Adipose tissue (tissue), 3 donors: ENCODE results near the gene BANP. TPM values are rescaled to one million over a fixed set of nuclear protein-coding genes. Genes with fewer than 3 reads are reported as not detected.
"Not testable (repeated sequence)": the region's sequence is repeated elsewhere in the genome, so short reads cannot be mapped to it uniquely, and the experiment has no call there.

Experiments used
- H3K27ac ChIP-seq: one replicate; pipeline ENCODE4 v1.5.1; 2013; ENCODE audit warnings: low read depth, low read length
- WGBS, 3 donors: extraction: QIAGEN DNeasy Blood & Tissue Kit; methylation state at CpG; one replicate each; pipeline ENCODE4 v1.1.7; 2013; 5-methylcytosine and 5-hydroxymethylcytosine counted together
- polyA plus RNA-seq, 3 donors: library from polyadenylated mRNA; stranded (reverse); fragments of 200-250 nt; gene quantifications; one replicate each; pipeline ENCODE4 v1.2.3, GENCODE V29; 2013
- donor health status: healthy with polysubstance abuse.
- donor health status: Bipolar disorder and iron deficiency.
- donor health status: healthy.

Gene BANP
- polyA plus RNA-seq, 3 donors = 6.0 to 12.3 (median 11.7) TPM

DNA sequence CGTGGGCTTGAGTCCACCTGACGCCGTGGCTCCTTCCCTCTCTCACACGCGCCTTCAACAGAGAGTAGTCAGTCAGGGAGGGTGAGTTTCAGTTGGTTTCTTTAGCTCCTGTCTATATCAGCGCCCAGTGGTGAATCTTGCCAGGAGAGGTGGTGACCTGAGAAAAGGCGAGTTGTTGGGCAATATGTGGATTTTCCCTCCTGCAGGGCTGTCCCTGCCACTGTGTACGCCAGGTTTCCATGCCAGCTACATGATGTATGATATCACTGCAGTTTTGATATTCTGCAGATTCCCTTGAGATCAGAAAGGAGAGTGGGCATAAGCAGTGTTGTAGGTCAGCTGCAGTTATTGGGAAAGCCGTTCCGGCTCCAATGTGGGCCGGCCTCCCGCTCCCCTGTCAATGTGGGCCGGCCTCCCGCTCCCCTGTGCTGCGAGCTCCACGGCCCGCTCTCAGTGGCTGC lies 31.4 kb downstream of the BANP start:
- WGBS, 3 donors = 73 to 78% (median 77%) methylated on average over 16 to 17 of the region's 17 CpGs
- no peak overlapping the region for H3K27ac ChIP-seq

DNA sequence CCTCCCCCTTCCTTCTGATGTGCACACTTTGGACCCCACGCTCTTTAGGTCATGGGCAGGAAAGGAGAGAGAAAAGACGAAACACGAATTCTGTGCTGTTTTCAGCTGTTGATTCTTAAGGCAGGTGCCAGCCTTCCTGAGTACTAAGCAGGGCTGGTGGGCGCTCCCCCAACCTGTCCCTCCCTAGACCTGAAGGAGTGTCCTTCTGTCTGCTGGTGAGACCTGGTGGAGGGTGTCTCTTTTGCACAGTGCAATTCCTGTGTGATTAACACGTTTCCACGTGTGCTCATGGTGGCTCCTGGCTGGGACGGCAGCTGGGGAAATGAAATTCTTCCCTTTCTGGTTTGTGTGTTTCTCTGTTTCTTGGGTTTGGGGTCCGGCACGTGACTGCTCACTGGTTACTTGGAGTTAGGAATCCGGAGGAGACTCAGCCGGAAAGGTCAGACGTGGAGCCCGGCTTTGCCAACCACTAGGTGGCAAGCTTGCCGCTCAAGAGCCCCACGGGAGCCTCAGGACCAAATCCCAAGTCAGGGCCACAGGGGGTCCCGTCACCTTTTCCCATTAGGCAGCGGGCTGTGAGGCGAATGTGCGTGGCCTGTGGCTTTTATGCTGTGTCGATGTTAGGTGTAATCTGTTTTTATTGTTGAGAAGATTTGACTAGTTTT lies 32.0 kb downstream of the BANP start:
- WGBS, 3 donors = 48 to 62% (median 54%) methylated on average over 19 to 20 of the region's 20 CpGs
- not testable (repeated sequence) for H3K27ac ChIP-seq

DNA sequence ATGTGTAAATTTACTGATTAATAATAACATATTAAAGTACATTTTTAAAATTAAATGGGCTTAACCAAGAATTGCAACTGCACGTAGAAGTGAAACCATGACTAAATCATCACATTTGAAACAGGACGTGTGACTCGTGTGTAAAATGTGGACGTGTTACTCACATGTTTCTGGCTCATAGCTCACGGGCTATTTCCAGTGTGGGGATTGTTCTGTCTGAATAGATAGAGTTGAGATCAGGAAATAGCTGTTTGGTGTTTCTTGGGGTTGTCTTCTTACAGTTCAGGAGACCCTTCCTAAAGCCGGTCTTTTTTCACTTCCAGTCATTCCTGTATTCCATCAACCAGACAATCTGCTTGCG lies 32.5 kb downstream of the BANP start:
- WGBS, 3 donors = 48 to 73% (median 67%) methylated on average over 6 to 7 of the region's 7 CpGs
- H3K27ac ChIP-seq = not testable (repeated sequence)

DNA sequence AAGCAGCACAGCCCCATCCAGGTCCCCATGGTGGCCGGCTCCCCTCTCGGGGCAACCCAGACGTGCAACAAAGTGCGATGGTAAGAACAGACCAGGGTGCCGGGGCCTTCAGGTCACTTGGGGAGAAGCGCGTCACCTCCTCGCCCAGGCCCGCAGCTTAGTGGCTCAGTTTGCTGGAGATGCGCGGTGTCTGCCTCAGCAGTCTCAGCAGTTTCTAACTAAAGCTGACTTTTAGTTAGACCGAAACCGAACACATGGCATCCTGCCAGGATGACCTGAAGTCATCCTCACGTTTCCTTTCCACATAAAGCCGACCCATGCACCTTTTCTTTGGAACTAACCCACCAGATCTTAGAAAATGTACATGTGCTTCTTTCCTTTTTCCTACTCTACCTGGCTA lies 32.9 kb downstream of the BANP start:
- not testable (repeated sequence) for H3K27ac ChIP-seq
- 88 to 93% (median 89%) methylated on average over 15 of the region's 15 CpGs for WGBS, 3 donors

DNA sequence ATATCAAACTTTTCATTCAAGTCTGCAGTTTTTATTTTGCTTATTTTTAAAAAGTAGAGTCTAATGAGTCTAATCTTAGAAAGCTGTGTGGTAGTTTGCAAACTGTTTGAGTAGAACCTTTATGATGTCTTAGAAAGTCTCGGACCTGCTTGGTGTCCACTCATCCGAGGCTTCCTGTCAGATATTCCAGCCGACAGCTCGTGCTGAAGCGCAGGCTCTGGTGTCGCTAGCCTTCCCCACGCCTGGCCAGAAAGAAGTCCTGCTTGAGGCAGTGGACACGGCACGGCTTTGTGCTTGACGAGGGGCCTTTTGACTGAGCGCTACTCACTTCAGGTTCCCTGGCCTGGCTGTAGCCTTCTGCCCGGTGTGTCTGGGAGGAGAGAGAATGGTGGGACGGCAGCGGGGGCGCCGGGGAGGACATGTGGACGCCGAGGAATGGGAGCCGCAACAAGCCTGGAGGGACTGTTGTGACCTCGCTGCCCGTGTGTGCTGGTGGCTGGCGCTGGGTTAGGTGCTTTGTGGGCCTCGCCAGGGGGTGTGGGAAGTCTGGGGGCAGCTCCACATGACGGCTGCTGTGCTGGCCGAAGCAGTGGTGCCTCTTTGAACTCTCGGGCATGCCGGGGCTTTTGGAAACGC lies 33.5 kb downstream of the BANP start:
- no peak overlapping the region for H3K27ac ChIP-seq
- WGBS, 3 donors = 95 to 96% (median 96%) methylated on average over 27 to 28 of the region's 28 CpGs

DNA sequence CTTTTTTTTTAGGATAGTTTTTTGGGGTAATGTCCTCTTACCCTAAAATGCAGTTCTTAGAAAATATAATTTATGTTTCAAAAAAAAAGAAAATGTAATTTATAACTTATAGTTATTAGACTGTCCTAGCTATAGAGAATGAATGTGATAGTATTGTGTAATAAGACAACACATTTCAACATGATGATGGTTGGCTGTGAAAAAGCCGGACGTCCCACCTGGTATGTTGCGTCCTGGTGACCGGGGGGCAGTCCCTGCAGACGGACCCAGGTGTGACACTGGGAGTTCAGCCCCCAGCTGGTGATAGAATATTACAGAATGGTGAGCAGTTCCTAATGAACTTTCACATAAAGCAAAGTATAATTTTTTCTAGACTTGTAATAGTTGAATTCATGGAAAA lies 34.3 kb downstream of the BANP start:
- WGBS, 3 donors = 71 to 90% (median 71%) methylated on average over 5 of the region's 5 CpGs
- not testable (repeated sequence) for H3K27ac ChIP-seq

DNA sequence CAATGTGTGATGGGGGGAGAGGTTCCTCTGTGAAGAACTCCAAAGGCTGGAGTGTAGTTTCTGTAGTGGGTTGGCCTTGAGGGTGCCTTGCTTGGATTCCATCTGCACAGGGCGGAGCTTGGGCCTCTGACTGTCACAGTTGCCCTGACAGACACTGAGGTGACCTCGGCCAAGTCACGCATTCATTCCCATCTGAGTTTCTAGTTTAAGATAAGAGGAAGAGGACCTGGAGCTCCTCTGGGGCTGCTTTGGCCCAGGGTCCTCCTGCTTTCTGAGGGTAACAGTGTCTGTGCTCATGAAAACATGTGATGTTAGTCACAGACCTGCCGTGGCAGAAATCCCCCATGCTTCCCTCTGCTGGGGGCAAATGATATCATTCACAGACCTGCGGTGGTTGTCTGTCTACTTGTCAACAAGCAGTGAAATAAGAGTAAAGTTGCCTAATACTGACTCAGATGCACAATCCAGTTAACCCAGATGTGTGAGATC lies 35.2 kb downstream of the BANP start:
- WGBS, 3 donors = 66 to 75% (median 72%) methylated on average over 5 of the region's 5 CpGs

DNA sequence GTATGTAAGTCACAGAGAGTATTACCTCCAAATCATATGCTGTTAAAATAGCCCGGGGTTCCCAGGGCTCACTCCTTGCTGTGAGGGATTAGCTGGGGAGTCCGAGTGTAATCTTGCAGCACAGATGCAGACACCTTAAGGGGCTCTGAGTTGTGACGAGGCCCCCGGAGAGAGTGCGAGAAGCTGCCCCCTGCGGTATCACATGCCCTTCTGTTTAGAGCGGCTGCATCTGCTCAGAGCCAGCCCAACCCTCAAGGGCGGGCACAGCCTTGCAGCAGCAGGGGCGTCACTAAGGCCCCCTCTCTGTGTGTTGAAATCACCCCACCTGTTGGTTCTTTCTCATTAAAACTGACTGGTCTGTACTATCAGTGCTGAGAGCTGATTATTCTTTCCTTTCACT lies 37.4 kb downstream of the BANP start:
- 82 to 94% (median 91%) methylated on average over 9 of the region's 9 CpGs for WGBS, 3 donors

More for the DNA sequence above, 35.2 kb downstream of the BANP start:
- not testable (repeated sequence) for H3K27ac ChIP-seq

DNA sequence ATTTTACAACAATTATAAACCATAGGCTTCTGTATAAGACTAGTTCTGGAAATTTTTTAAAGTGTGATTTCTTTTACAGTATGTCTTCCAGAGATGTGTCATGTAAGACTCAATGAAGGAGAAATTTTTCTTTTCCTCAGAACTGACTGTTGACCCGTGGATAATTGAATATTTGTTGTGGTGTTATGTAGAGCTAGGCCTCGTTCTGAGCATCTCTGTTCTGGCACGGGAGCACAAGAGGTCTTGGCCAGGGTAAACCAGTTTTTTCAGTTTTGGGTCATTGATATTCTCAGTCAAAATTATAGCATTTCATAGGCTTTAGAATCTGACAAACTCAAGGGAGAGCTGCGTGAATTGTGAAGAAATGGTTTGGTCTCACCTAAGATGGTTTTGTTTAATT lies 39.0 kb downstream of the BANP start:
- not testable (repeated sequence) for H3K27ac ChIP-seq
- WGBS, 3 donors = 74 to 94% (median 94%) methylated on average over 4 of the region's 4 CpGs

More for the DNA sequence above, 37.4 kb downstream of the BANP start:
- H3K27ac ChIP-seq = not testable (repeated sequence)

DNA sequence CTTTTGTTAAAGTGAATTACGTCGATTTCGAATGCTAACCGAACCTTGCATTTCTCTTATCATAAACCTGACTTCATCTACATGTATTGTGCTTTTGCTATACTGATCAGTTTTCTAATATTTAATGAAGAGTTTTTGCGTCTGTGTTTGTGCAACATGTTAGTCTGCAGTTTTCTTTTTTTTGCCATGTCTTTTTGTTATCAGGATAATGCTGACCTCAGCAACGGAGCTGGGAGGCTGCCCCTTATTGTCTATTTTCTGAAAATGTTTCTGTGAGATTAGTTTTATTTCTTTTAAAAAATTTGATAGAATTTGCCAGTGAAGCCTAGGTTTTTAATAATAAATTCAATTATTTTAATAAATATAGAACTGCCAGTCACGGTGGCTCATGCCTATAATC lies 40.9 kb downstream of the BANP start:
- 95 to 99% (median 97%) methylated on average over 7 of the region's 7 CpGs for WGBS, 3 donors

DNA sequence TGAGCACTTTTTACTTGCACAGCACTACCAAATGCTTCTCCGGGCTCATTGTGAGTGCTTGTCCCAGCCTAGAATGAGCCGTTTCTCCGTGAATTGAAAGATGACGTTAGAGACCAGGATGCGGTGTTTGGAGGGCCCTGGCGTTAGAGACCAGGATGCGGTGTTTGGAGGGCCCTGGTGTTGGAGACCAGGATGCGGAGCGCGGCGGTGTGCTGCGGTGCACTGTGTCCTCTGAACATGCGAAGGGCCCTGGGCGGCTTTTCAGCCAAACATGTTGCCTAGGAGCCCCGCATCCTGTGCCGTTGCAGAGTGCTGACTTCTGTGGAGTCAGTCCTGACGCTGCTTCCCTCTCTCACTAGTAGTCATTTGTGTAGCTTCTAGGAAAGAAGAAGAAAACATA lies 42.7 kb downstream of the BANP start:
- no peak overlapping the region for H3K27ac ChIP-seq
- WGBS, 3 donors = 97 to 99% (median 98%) methylated on average over 17 of the region's 17 CpGs

More for the DNA sequence above, 40.9 kb downstream of the BANP start:
- H3K27ac ChIP-seq = not testable (repeated sequence)

DNA sequence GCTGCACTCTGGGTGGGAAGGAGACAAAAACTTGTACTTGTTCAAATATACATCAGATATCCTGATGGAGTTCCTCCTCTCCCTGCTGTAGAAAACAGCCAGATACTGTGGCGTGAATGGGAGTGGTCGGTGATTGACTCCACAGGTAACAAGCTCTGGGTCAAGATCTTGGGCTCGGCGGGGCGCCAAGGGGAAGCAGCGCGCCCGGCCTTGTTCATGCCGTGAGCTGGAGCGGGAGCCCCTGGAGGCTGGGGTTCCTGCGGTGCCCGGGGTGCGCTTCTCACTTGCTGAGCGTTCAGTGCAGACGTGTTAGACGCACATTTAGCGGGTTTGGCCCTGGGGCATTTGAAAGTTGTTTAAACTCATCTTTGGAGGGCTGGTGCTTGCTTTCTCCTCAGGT lies 44.4 kb downstream of the BANP start:
- no peak overlapping the region for H3K27ac ChIP-seq
- WGBS, 3 donors = 90 to 95% (median 91%) methylated on average over 17 of the region's 17 CpGs

DNA sequence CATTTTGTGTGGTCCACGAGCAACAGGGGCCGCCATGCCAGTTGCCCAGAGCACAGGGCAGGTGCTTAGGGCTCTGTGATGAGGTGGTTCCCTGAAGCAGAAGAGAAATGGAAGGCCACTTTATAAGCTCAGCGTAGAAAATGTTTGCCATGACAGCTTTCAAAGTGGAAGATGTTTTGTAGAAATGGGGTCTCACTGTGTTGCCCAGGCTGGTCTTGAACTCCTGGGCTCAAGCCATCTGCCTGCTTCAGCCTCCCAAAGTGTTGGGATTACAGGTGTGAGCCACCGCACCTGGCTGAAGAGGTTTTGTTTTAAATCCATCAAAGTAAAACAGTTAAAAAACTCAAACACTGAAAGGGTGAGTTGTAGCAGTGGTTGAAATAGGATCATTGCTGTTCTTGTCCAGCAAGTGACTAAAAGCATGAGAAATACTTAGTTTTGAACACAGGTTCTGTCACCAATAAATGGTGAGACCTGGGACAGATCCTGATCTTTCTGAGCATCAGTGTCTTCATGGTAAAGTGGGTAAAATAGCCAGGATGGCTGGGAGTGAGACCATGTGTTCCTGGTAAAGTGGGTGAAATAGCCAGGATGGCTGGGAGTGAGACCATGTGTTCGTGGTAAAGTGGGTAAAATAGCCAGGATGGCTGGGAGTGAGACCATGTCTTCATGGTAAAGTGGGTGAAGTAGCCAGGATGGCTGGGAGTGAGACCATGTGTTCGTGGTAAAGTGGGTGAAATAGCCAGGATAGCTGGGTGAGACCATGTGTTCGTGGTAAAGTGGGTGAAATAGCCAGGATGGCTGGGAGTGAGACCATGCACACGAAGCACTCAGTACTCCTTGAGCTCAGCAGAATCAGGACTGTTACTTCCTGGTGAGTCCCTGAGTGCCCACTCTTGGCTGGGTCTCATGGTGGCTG lies 46.0 kb downstream of the BANP start:
- no peak overlapping the region for H3K27ac ChIP-seq
- 91 to 93% (median 92%) methylated on average over 8 of the region's 8 CpGs for WGBS, 3 donors

DNA sequence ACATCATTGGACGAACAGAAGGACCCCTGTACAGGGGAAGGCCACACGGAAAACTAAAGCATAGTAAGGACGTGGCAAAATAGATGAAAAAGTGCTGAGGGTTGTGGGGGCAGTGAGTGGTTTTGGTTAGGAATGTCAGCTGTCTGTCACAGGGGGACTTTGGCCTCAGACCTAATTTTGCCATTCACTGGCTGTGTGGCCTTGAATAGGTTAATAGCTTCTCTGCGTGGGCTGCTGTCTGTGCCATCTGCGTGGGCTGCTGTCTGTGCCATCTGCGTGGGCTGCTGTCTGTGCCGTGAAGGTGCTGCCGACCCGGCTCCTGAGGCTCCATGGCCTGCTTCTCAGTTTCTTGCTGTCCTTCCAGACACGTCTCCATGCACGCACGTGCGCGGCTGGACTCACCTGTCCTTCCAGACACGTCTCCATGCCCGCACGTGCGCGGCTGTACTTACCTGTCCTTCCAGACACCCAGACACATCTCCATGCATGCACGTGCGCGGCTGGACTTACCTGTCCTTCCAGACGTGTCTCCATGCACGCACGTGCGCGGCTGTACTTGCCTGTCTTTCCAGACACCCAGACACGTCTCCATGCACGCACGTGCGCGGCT lies 47.1 kb downstream of the BANP start:
- H3K27ac ChIP-seq = not testable (repeated sequence)
- WGBS, 3 donors = 90 to 94% (median 93%) methylated on average over 31 to 32 of the region's 32 CpGs

DNA sequence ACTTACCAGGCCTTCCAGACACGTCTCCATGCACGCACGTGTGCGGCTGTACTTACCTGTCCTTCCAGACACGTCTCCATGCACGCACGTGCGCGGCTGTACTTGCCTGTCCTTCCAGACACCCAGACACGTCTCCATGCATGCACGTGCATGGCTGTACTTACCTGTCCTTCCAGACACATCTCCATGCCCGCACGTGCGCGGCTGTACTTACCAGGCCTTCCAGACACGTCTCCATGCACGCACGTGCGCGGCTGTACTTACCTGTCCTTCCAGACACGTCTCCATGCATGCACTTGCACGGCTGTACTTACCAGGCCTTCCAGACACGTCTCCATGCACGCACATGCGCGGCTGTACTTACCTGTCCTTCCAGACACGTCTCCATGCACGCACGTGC lies 47.8 kb downstream of the BANP start:
- 91 to 94% (median 93%) methylated on average over 29 of the region's 29 CpGs for WGBS, 3 donors
- not testable (repeated sequence) for H3K27ac ChIP-seq

DNA sequence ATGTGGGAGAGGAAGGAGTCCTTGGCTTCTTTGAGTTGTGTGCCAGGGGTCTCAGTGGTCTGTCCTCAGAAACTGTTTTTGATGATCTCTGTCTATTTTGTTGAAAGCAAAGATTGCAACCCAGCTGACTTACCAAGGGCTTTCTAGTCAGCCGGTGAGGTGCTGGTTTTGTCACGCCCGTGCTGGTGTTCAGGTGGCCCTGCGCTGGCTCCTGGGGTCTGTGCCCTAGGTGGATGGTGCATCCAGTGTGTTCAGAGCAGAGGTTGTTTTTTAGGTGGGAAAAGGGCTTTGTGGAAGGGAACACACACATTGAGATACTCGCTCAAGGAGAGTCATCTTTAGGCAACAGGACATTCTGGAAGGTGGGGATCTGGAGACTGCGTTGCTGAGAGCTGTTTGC lies 51.0 kb downstream of the BANP start:
- no peak overlapping the region for H3K27ac ChIP-seq
- WGBS, 3 donors = 95 to 99% (median 97%) methylated on average over 6 of the region's 6 CpGs

DNA sequence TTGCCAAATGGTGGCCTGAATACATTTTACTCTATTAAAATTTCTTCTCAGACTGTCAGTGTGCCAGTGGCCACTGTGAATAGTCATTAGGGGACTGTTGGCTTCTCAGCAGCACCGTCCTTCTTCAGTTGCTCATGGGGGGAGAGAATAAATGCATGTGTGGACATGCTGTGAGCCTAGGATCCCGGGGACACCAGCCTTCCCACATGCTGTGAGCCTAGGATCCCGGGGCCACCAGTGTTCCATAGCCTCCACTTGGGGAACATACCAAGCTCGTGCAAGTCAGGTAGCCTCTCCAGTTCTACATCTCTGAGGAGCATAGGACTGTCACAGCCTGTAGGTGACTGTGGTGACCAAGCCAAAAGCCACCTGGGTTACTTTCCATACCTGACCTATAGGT lies 51.5 kb downstream of the BANP start:
- H3K27ac ChIP-seq = no peak overlapping the region
- WGBS, 3 donors = 90 to 97% (median 95%) methylated on average over 4 of the region's 4 CpGs

DNA sequence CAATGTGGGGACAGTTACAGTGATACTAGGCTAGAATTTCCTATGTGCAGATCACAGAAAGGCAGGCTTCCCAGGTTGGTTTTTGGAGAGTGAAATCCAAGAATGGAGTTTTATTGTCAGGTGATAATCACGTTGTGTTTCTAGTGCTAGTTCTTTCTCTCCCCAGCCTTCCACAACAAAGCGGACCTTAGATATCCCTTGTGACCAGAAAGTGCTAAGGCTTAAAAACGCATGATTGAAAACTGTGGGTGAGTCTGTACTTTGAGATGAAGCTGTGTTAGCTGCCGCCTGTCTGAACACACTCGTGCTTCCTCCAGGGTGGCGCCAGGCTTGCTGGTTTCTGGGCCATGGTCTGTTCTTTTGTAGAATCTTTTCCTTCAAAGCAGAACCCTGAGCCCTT lies 52.1 kb downstream of the BANP start:
- H3K27ac ChIP-seq = no peak overlapping the region
- 93 to 95% (median 94%) methylated on average over 6 of the region's 6 CpGs for WGBS, 3 donors

DNA sequence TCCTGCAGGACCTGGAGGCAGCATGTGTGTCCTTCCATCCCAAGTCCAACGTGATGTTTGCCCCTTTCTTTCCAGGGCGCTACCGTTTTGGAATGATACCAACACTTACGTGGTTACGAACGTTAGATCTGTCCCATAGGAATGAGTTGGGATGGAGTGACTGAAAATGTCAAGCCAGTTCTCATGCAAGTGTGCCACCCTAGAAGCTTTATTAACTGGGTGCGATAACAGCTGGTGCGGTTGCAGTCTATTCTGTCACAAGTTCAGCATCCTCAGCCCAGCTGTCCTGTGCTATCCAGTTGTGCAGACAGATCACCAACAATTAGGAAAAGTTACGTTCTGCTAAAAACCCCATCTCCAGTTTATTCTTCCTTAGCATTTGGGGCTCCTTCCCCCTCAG lies 52.5 kb downstream of the BANP start:
- H3K27ac ChIP-seq = no peak overlapping the region
- 80 to 85% (median 83%) methylated on average over 9 of the region's 9 CpGs for WGBS, 3 donors
